ENCODE data around the gene UBR3.
"Not testable (repeated sequence)": the region's sequence is repeated elsewhere in the genome, so short reads cannot be mapped to it uniquely, and the experiment has no call there.

Gene UBR3

GRCh38 chr2:169845016-169845415 is 17.8 kb downstream of the UBR3 start (continued):
- TF ChIP-seq ZFP3 (tag by site-specific recombination; IDR thresholded peaks at IDR 0.05; ENCODE audit: low read depth): no peak

DNA sequence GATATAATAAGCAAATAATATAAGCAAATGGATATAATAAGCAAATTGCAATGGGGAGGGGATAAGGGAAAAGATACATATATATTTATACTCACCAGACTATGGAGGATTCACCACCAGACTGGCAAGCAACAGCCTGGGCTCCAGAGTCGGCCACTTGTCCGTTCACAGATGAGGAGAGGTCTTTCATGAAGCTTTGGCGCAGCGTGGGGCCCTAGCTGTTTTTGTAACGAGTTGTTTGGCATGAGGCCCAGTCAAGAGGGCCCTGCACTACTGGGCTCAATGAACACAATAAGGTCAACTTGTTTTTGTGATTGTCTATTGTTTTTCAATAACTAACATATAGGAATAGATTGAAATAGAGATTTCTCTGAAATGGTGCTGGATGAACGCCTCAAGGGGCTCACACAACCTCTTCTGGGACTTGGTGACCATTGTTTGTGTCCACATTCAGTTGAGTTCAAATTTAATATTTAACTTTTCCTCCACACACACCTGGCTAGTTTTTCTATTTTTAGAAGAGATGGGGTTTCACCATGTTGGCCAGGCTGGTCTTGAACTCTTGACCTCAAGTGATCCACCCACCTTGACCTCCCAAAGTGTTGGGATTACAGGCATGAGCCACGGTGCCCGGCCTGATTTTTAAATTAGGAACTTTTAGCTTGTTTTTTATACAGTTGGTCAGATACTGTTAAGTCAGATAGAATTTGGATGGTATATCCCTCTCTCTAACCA is 21.9 kb downstream of the UBR3 start:
- H3K36me3 ChIP-seq (ENCODE audit: control insufficient read depth in 2 of 2, insufficient read depth in 1 of 2, low read length in 2 of 2); H3K4me3 ChIP-seq (ENCODE audit: low read depth, low read length); POLR2A ChIA-PET; H3K9me3 ChIP-seq (ENCODE audit: control insufficient read depth, insufficient read depth, low read depth, low read length); H3K27ac ChIP-seq (ENCODE audit: extremely low read depth, low read depth, low read length): not testable (repeated sequence)
- CTCF ChIA-PET: interaction anchor here (0.7 to 1.1 kb wide), 3 partner anchors 8 to 1080 kb away, joined by 3 read pairs; partner anchors contain the start of gene GORASP2
- peaks cover 11% of the 10 kb centered on the region for H3K4me1 ChIP-seq (ENCODE audit: control insufficient read depth, insufficient read depth, low read length)

GRCh38 chr2:169849710-169850109 is 22.5 kb downstream of the UBR3 start:
- H3K4me3 ChIP-seq (ENCODE audit: low read depth, low read length): no peak overlapping the region
- no peak overlapping the region for H3K27ac ChIP-seq (ENCODE audit: extremely low read depth, low read depth, low read length)
- POLR2A ChIA-PET: no interaction called here
- no peaks in the 10 kb centered on the region for H3K9me3 ChIP-seq (ENCODE audit: control insufficient read depth, insufficient read depth, low read depth, low read length)
- TF ChIP-seq ZNF670 (tag by site-specific recombination; IDR thresholded peaks at IDR 0.05; ENCODE audit: low read depth): no peak
- TF ChIP-seq ZNF704 (tag by site-specific recombination; IDR thresholded peaks at IDR 0.05): no peak
- no peak for TF ChIP-seq ZNF311 (tag by site-specific recombination; IDR thresholded peaks at IDR 0.05; ENCODE audit: borderline replicate concordance)
- TF ChIP-seq ZSCAN23 (tag by site-specific recombination; IDR thresholded peaks at IDR 0.05): no peak
- TF ChIP-seq, protein P1, sequence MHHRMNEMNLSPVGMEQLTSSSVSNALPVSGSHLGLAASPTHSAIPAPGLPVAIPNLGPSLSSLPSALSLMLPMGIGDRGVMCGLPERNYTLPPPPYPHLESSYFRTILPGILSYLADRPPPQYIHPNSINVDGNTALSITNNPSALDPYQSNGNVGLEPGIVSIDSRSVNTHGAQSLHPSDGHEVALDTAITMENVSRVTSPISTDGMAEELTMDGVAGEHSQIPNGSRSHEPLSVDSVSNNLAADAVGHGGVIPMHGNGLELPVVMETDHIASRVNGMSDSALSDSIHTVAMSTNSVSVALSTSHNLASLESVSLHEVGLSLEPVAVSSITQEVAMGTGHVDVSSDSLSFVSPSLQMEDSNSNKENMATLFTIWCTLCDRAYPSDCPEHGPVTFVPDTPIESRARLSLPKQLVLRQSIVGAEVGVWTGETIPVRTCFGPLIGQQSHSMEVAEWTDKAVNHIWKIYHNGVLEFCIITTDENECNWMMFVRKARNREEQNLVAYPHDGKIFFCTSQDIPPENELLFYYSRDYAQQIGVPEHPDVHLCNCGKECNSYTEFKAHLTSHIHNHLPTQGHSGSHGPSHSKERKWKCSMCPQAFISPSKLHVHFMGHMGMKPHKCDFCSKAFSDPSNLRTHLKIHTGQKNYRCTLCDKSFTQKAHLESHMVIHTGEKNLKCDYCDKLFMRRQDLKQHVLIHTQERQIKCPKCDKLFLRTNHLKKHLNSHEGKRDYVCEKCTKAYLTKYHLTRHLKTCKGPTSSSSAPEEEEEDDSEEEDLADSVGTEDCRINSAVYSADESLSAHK (tag by site-specific recombination; IDR thresholded peaks at IDR 0.05): no peak
- no peak for TF ChIP-seq ZNF184 (tag by site-specific recombination; IDR thresholded peaks at IDR 0.05)
- TF ChIP-seq ZNF449 (tag by site-specific recombination; IDR thresholded peaks at IDR 0.05): no peak
- no peak for TF ChIP-seq ZNF785 (tag by site-specific recombination; IDR thresholded peaks at IDR 0.05)
- TF ChIP-seq ZNF157 (tag by site-specific recombination; IDR thresholded peaks at IDR 0.05): no peak
- no peak for TF ChIP-seq ZFP3 (tag by site-specific recombination; IDR thresholded peaks at IDR 0.05; ENCODE audit: low read depth)
- TF ChIP-seq ZNF132 (tag by site-specific recombination; IDR thresholded peaks at IDR 0.05; ENCODE audit: borderline replicate concordance): no peak
- TF ChIP-seq ZNF221 (tag by site-specific recombination; IDR thresholded peaks at IDR 0.05; ENCODE audit: borderline replicate concordance): no peak
- no peak for TF ChIP-seq ZNF544 (tag by site-specific recombination; IDR thresholded peaks at IDR 0.05)
- H3K4me1 ChIP-seq (ENCODE audit: control insufficient read depth, insufficient read depth, low read length): peaks cover 11% of the 10 kb centered on the region
- CTCF ChIA-PET: interaction anchor here (1.1 kb wide), 1 partner anchor 24 kb away, joined by 3 read pairs; no protein-coding TSS in a partner anchor
- H3K36me3 ChIP-seq (ENCODE audit: control insufficient read depth in 2 of 2, insufficient read depth in 1 of 2, low read length in 2 of 2): no peaks in the 10 kb centered on the region; a peak in 1 of 3 replicates
